ENCODE results near the gene USP38.

GRCh38 chr4:143186212-143186611, 1.5 kb downstream of the USP38 start:
- no peak for TF ChIP-seq CTCF (conservative IDR thresholded peaks at IDR 0.05 in 1 of 2, IDR thresholded peaks at IDR 0.05 in 1 of 2; ENCODE audit: low read depth in 1 of 2, low read length in 2 of 2)
- TF ChIP-seq EZH2 (IDR thresholded peaks at IDR 0.05; ENCODE audit: low read length, missing control alignments), result no peak
